Measurements from ENCODE around the gene C1GALT1C1L.

DNA sequence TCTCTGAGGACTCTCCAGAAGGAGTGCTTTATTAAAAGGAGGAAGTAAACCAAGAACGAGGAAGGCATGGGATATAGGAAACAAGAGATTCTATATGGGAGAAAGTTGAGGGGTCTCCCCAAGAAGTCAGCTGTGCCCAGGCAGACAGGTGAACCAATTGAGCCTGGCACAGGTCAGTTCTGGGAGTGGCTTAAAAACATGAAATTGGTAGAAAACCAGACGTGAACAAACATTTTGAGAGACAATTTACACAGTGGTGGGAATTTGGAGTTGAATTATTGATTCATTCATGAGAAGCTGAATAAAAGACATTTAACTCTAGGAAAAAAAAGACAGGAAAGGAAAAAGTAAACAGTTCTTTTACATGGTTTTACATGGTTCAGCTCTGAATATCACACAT, 22.7 kb downstream of the C1GALT1C1L start:
- TF ChIP-seq CTCF (IDR thresholded peaks at IDR 0.05) (no peak), POLR2A (IDR thresholded peaks at IDR 0.05) (no peak)
